NCI-H2196 treated with DMSO at 0.1 percent for 48 hours (cell line): ENCODE data around the gene TRPC4.
"Not testable (repeated sequence)": the region's sequence is repeated elsewhere in the genome, so short reads cannot be mapped to it uniquely, and the experiment has no call there.

ENCODE experiments used
- DNase-seq: peaks from one replicate; lab custom pipeline; 2025; ENCODE audit not compliant: unreplicated experiment; lab: John Stamatoyannopoulos, UW

Gene TRPC4

DNA sequence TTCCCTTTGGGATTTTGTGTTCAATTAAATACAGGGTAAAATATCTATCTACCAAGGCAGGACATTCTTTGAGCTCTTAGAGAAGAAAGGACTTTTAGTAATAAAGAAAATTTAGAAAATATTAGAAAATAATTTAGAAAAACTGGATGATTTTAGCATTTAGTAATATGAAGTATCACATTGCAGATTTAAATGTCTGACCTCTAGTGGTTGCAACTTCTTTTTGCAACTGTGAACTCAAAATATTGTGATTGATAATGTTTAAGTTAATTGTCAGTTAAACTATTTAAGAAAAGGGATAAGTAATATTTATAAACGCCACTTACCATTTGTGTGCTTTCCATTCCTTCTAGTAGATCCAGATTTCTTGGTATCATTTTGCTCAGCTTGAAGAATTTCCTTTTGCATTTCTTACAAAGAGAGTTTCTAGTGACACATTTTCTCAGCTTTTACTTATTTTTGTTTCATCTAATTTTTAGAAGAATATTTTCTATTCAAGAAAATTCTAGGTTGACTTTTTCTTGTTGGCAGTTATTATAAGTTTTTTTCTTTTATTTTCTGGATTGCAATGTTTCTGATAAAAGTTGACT lies 260.7 kb downstream of the TRPC4 start:
- DNase-seq, result no peak

DNA sequence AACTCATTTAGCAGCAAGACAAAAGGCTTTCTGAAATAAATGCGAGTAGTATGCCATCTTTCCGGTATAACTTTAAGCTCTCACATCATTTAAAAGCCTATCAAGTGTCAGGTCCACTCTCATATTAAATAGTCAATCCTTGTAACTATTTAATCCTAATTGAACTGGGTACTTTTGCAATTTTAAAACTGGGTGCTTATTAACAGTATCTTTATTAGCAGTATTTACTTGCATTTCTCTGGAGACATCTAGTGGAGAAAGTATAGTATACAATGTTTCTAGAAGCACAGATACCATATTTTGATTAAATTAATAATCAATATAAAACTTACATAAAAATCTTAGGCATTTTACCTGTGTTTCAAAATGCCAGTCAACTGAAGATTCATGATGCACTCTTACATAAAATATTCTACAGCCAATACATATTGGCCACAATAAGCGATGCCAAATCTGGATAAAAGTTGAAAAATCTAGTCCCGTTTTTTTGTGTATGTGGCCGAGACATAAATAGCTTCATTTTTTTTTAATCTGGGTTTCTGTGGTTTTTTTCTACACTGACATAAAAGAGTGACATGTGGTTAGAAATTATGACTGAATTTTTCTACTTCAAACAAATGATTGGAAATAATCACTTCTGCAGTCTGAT lies 266.7 kb downstream of the TRPC4 start:
- no peak for DNase-seq

DNA sequence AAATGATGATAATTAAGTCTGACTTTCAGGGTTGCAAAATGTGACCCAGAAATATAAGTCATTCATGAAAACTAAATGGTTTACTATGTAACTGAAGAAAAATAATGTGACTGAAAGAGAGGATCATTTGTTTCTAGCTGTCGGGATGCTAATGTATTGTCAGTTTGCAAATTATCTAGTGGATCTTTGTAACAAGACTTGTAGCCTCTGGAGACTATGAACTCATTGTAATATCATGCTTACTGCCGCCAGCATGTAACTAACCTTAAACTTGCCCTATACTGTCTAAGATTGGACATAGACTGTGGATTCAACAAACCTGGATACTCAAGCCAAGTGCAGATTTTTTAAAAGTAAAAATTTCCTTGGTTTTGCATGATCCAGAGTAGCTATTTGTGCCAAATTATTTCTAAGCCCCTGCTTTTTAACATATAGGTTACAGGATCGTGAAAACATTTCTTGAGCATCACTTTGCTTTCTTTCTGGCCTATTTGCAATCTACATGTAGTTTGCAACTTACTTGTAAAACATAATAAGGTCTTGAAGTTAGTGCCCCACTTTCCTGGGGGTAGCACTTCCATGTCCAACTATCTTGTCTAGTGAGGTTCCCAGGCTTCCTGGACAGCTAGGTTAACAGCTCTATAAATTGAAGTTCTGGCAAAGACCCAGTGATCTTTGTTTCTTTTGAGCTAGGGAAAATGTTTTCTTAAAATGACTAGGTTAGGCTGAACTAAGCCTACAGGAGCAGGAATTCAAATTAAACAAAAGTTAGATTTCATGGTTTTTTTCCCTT lies 267.7 kb downstream of the TRPC4 start:
- DNase-seq, result no peak

- no peak for DNase-seq
Observed at GRCh38 chr13:37599519-37599918, 270.1 kb downstream of the TRPC4 start.

GRCh38 chr13:37598597-37598996 lies 271.0 kb downstream of the TRPC4 start, which contains the start of gene POSTN:
TSS of gene POSTN (minus strand) at chr13:37598768. CDS start at chr13:37598726, 42 bp downstream.
- no peak for DNase-seq

- DNase-seq, result no peak
Observed at GRCh38 chr13:37597477-37598025, 272.0 kb downstream of the TRPC4 start.

DNA sequence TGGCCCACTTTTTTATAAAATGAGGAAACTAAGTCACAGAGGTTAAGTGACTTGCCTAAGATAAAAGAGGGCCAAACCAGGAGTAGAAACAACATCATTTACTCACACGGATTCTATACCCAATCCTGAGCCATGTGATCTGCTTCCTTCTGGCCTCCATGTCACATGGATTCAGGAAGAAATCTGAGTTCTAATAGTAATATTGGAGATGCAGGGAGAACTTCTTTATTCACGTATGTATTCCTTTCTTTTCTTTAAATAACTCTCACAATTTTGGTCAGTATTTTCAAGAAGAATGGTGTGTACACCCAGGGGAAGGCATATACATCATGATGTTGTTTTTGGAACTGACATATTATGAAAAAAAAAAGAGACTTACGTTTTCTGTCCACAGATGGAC lies 272.8 kb downstream of the TRPC4 start:
- DNase-seq, result no peak

DNA sequence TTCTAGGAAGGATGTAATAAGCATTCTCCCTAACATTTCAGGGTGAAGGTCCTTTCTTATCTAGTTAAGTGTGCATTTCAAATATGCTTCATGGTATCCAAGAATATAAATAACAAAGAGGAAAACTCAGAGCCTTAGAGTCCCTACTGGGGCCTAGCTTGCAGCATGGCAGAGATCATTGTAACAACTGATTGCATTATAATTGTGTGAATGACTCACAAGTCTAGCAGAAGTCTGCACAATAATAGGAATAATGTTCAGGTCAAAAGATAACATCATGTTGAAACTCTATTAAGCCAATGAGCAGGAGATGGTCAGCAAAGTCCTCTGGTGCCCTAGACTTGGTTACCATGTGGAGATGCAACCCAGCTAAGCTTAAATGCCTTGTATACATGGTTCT lies 274.4 kb downstream of the TRPC4 start:
- DNase-seq, result no peak

GRCh38 chr13:37594550-37594949 lies 275.0 kb downstream of the TRPC4 start:
- DNase-seq, result no peak

GRCh38 chr13:37589381-37589780 lies 280.2 kb downstream of the TRPC4 start:
- not testable (repeated sequence) for DNase-seq

DNA sequence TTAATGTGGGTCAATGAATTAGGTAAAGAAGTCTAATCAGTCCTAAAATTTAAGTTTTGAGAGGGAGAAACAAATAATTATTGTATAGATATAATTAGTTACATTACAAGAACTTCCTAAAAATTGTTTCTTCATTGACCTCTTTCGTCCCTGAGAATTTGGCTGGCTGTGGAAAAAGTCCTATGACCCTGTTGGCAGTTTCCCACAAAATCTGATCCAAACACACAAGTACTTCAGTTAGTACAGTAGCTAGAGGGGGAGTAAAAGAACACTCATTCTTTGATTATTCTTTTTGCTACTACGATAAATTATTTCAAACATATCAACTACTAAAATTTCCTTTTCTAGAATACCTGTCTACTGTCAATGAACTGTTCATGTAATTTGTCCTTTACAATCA lies 282.3 kb downstream of the TRPC4 start:
- DNase-seq, result no peak
